ENCODE data around the gene TWF1. TPM values are rescaled to one million over a fixed set of nuclear protein-coding genes. Genes with fewer than 3 reads are reported as not detected.
A peak's percentile ranks its signal among the peaks of the same experiment; 100 is the strongest.

TWF1 gene
- total and polyA plus RNA-seq, 2 of the 8 experiments (the other 6 are each of a cell fraction or from before 2014, with no cell fraction given) = 7.6 to 27.9 TPM

- no peak within 1 kb of the TSS; the same call in 1 of the 2 replicates for H2BK20ac ChIP-seq (ENCODE audit: low read length)
- peak within 1 kb of the TSS; percentile 35; the same call in 1 of the 2 replicates for H2BK5ac ChIP-seq (ENCODE audit: low read depth, low read length)
- TF ChIP-seq CHD1 (IDR thresholded peaks at IDR 0.05; ENCODE audit: low read depth, low read length) (no peak), NRF1 (IDR thresholded peaks at IDR 0.05; ENCODE audit: low read depth, low read length) (peak; percentile 58), POLR2AphosphoS5 (IDR thresholded peaks at IDR 0.05; ENCODE audit: low read depth, low read length) (peak; percentile 91), RBBP5 (IDR thresholded peaks at IDR 0.05; ENCODE audit: borderline replicate concordance, low read depth, low read length) (peak; percentile 34; the same call in 1 of the 2 replicates), ZNF274 (IDR thresholded peaks at IDR 0.05; ENCODE audit: borderline replicate concordance, extremely low read depth, low read length) (no peak), BACH1 (IDR thresholded peaks at IDR 0.05; ENCODE audit: low read length) (peak; percentile 84), SIN3A (conservative IDR thresholded peaks at IDR 0.05 in 1 of 2, IDR thresholded peaks at IDR 0.05 in 1 of 2; ENCODE audit: low read depth in 1 of 2, low read length in 2 of 2) (peak in 1 of 2 experiments; percentile 77; a peak in 1 of 4 replicates), JUND (IDR thresholded peaks at IDR 0.05; ENCODE audit: low read length) (no peak), TCF12 (IDR thresholded peaks at IDR 0.05; ENCODE audit: low read depth, low read length) (no peak; the same call in 1 of the 2 replicates), USF2 (IDR thresholded peaks at IDR 0.05; ENCODE audit: low read length) (no peak)
These were observed 47.2 kb downstream of the TWF1 start, which contains the start of the genes IRAK4 and PUS7L for GRCh38 chr12:43758728-43759563. TSS of gene IRAK4 (plus strand) at chr12:43758951. CDS start at chr12:43768112, 9,161 bp downstream. TSS of gene PUS7L (minus strand) at chr12:43758790. CDS start at chr12:43755245, 3,545 bp downstream.

More at GRCh38 chr12:43758728-43759563, 47.2 kb downstream of the TWF1 start, which contains the start of the genes IRAK4 and PUS7L:
- H3K9ac ChIP-seq (replicated peaks in 1 of 4; ENCODE audit: extremely low read depth in 1 of 4, low read depth in 3 of 4, low read length in 3 of 4) = peak within 1 kb of the TSS in 3 of 4 experiments; percentile 58 to 75 (median 65); a peak in 6 of 7 replicates
- peak within 1 kb of the TSS; percentile 54 for H4K8ac ChIP-seq (ENCODE audit: extremely low read depth, insufficient read depth, low read length)
- ChIA-PET POLR2A (ENCODE audit: partially characterized antibody) (interaction anchor here (1.4 kb wide), 1 partner anchor 46 kb away, joined by 4 read pairs; no protein-coding TSS in a partner anchor), CTCF (ENCODE audit: partially characterized antibody) (interaction anchor here (0.8 to 1.6 kb wide), 5 partner anchors 16 to 316 kb away, joined by 3 to 7 read pairs (median 3); no protein-coding TSS in a partner anchor)
- no peaks in the 10 kb centered on the region for H4K20me1 ChIP-seq (replicated peaks in 1 of 2; ENCODE audit: control insufficient read depth in 1 of 2, insufficient read depth in 2 of 2, low read length in 2 of 2)
- H3K27me3 ChIP-seq (replicated peaks in 1 of 4; ENCODE audit: control insufficient read depth in 3 of 4, extremely low read depth in 1 of 4, insufficient read depth in 3 of 4, low read length in 3 of 4) = no peaks in the 10 kb centered on the region
- H3K14ac ChIP-seq (ENCODE audit: insufficient read length) = no peak within 1 kb of the TSS
- H3K23me2 ChIP-seq (ENCODE audit: low read depth, low read length) = no peaks in the 10 kb centered on the region; the same call in 1 of the 2 replicates
- H3K27ac ChIP-seq (ENCODE audit: low read depth, low read length) = peak within 1 kb of the TSS; percentile 16; the same call in 1 of the 2 replicates
- H3K36me3 ChIP-seq (ENCODE audit: control insufficient read depth in 2 of 4, insufficient read depth in 4 of 4, low read length in 3 of 4) = peaks cover 0 to 3% (median 1%) of the 10 kb centered on the region in 4 experiments; a peak in 2 of 8 replicates
- H3K4me3 ChIP-seq (ENCODE audit: extremely low read depth in 1 of 4, insufficient read depth in 2 of 4, low read depth in 3 of 4, low read length in 4 of 4) = peak within 1 kb of the TSS; percentile 38 to 80 (median 72)
- H3K79me1 ChIP-seq (ENCODE audit: low read depth, low read length) = no peaks in the 10 kb centered on the region
- peak within 1 kb of the TSS; percentile 39 to 84 for H3K4me2 ChIP-seq (ENCODE audit: insufficient read depth in 1 of 2, low read depth in 2 of 2, low read length in 2 of 2)
- DNase-seq (ENCODE audit: low read depth in 1 of 2, low spot score in 2 of 2) (peak in 1 of 2 experiments; percentile 90), FAIRE-seq (peak; percentile 76)
- peak within 1 kb of the TSS; percentile 82 for H2AFZ ChIP-seq (ENCODE audit: low read length)
- H2BK12ac ChIP-seq (ENCODE audit: low read depth, low read length) = 0 out of 2 replicates have a peak within 1 kb of the TSS, but pooled peaks have one; percentile 56
- no peak within 1 kb of the TSS for H4K5ac ChIP-seq (ENCODE audit: insufficient read length, low read depth, low read length)
- H2BK120ac ChIP-seq (replicated peaks; ENCODE audit: low read depth, low read length) = no peak within 1 kb of the TSS
- H2AK5ac ChIP-seq (ENCODE audit: low read depth, low read length) = no peak within 1 kb of the TSS
- peak within 1 kb of the TSS; percentile 64 for H3K18ac ChIP-seq (ENCODE audit: extremely low read depth, low read length)
- no peak within 1 kb of the TSS for H3K56ac ChIP-seq (replicated peaks; ENCODE audit: insufficient read length, low read depth, low read length)
- peaks cover 0 to 10% (median 6%) of the 10 kb centered on the region in 4 experiments; a peak in 5 of 7 replicates for H3K4me1 ChIP-seq (replicated peaks in 1 of 4; ENCODE audit: control insufficient read depth in 3 of 4, insufficient read depth in 4 of 4, low read length in 3 of 4)
- 3% methylated on average over 53 of the region's 54 CpGs; no CpG with 5 or more reads in 1 of the 2 experiments for WGBS, 2 experiments (ENCODE audit: extremely low coverage in 1 of 2, insufficient coverage in 1 of 2, insufficient read length in 1 of 2, insufficient replicate concordance in 2 of 2, low coverage in 1 of 2, low lambda C conversion rate in 2 of 2, missing lambda C conversion rate in 1 of 2)
- H3K4ac ChIP-seq (replicated peaks; ENCODE audit: insufficient read length, low read depth, low read length) = no peak within 1 kb of the TSS
- no peak within 1 kb of the TSS for H2BK15ac ChIP-seq (ENCODE audit: low read length)
- H3K23ac ChIP-seq (ENCODE audit: insufficient read length) = no peak within 1 kb of the TSS
- H3K9me3 ChIP-seq (ENCODE audit: insufficient read depth in 2 of 2, low read depth in 1 of 2, low read length in 1 of 2) = no peaks in the 10 kb centered on the region
- H3K79me2 ChIP-seq (ENCODE audit: control insufficient read depth in 1 of 2, insufficient read depth in 2 of 2, low read length in 2 of 2) = peaks cover 0 to 8% of the 10 kb centered on the region in 2 experiments; a peak in 1 of 4 replicates
- peak within 1 kb of the TSS; percentile 13 for H4K91ac ChIP-seq (replicated peaks; ENCODE audit: insufficient read length, low read length)

Measured in H1 (cell line).